ENCODE measurements around the gene HACD2.

Gene HACD2

GRCh38 chr3:123486460-123486859, 98.4 kb downstream of the HACD2 start:
- no peak for TF ChIP-seq CTCF (IDR thresholded peaks at IDR 0.05; ENCODE audit: control insufficient read depth, insufficient read depth, low read depth, low read length, missing control alignments)
- DNase-seq (ENCODE audit: low read depth) = no peak
- no peak overlapping the region for H3K4me3 ChIP-seq (ENCODE audit: control insufficient read depth, low read depth, low read length)

- H3K4me3 ChIP-seq (ENCODE audit: control insufficient read depth, low read depth, low read length) = no peak overlapping the region
- no peak for TF ChIP-seq CTCF (IDR thresholded peaks at IDR 0.05; ENCODE audit: control insufficient read depth, insufficient read depth, low read depth, low read length, missing control alignments)
- DNase-seq (ENCODE audit: low read depth) = no peak
Observed at GRCh38 chr3:123485551-123485950, 99.3 kb downstream of the HACD2 start.

- DNase-seq (ENCODE audit: low read depth) = no peak
- TF ChIP-seq CTCF (IDR thresholded peaks at IDR 0.05; ENCODE audit: control insufficient read depth, insufficient read depth, low read depth, low read length, missing control alignments) = no peak
- no peak overlapping the region for H3K4me3 ChIP-seq (ENCODE audit: control insufficient read depth, low read depth, low read length)
Observed at GRCh38 chr3:123483146-123483545, 101.7 kb downstream of the HACD2 start.

- no peak overlapping the region for H3K4me3 ChIP-seq (ENCODE audit: control insufficient read depth, low read depth, low read length)
- TF ChIP-seq CTCF (IDR thresholded peaks at IDR 0.05; ENCODE audit: control insufficient read depth, insufficient read depth, low read depth, low read length, missing control alignments) = no peak
- no peak for DNase-seq (ENCODE audit: low read depth)
Observed at GRCh38 chr3:123481722-123482457, 103.0 kb downstream of the HACD2 start.

- no peak for TF ChIP-seq CTCF (IDR thresholded peaks at IDR 0.05; ENCODE audit: control insufficient read depth, insufficient read depth, low read depth, low read length, missing control alignments)
- no peak for DNase-seq (ENCODE audit: low read depth)
Observed at GRCh38 chr3:123481071-123481470, 103.8 kb downstream of the HACD2 start.

GRCh38 chr3:123480428-123480827, 104.4 kb downstream of the HACD2 start:
- DNase-seq (ENCODE audit: low read depth) = no peak
- H3K4me3 ChIP-seq (ENCODE audit: control insufficient read depth, low read depth, low read length) = no peak overlapping the region
- no peak for TF ChIP-seq CTCF (IDR thresholded peaks at IDR 0.05; ENCODE audit: control insufficient read depth, insufficient read depth, low read depth, low read length, missing control alignments)

More at GRCh38 chr3:123481071-123481470, 103.8 kb downstream of the HACD2 start:
- H3K4me3 ChIP-seq (ENCODE audit: control insufficient read depth, low read depth, low read length) = no peak overlapping the region
